Stimulated activated effector memory CD8-positive, alpha-beta T cell treated with anti-CD3 and anti-CD28 coated beads, Interleukin-12 subunit alpha, Interleukin-12 subunit beta, amount 100 ng/mL, for 72 hours (primary cell): ENCODE data around the gene CIB1.

Source experiments
- ATAC-seq: fragments of 150-1000 bp; cut with Tn5 transposase; 2 replicates; pipeline ENCODE4 v1.10.0; 2021
- DNase-seq, 2 donors: peaks; one replicate each; pipeline ENCODE4 v3.0.0; 2021 to 2022; ENCODE audit warnings: low spot score in 2 of 2
- H3K27ac Mint-ChIP-seq: one replicate; pipeline ENCODE4 v1.8.0; 2022; ENCODE audit warnings: mild to moderate bottlenecking, mixed read lengths
- H3K36me3 Mint-ChIP-seq: one replicate; pipeline ENCODE4 v1.8.0; 2022; ENCODE audit warnings: mild to moderate bottlenecking, mixed read lengths
- H3K4me1 Mint-ChIP-seq: one replicate; pipeline ENCODE4 v1.8.0; 2022; ENCODE audit warnings: mixed read lengths
- H3K4me3 Mint-ChIP-seq: one replicate; pipeline ENCODE4 v1.8.0; 2022; ENCODE audit warnings: mild to moderate bottlenecking, mixed read lengths
- H3K9me3 Mint-ChIP-seq: one replicate; pipeline ENCODE4 v1.8.0; 2022; ENCODE audit warnings: mixed read lengths

Gene CIB1

DNA sequence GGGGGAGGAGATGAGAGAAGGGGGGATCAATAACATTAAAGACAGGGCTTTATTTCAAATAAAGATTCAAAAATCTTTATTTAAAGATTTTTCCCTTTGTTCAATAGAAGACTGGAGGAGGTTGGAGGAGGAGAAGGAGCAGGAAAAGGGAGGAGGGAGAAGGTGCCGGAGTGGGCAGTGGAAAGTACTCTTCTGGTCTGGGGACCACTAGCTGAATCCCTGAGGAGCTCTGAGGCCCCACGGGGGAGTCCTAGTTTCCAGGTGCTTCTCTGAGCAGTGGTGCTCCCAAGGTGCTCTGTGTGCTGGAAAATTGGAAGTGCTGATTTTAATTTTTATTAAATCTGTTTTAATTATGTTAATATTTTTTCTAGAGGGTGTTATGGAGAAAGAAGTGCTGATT lies 52.0 kb downstream of the CIB1 start:
- ATAC-seq = no peak
- Mint-ChIP-seq H3K4me1 (peaks cover 30% of the 10 kb centered on the region), H3K9me3 (peaks cover 3% of the 10 kb centered on the region), H3K4me3 (no peak overlapping the region), H3K27ac (no peak overlapping the region), H3K36me3 (no peaks in the 10 kb centered on the region)
- no peak for DNase-seq
